SH-SY5Y (cell line): ENCODE measurements around the gene OSBPL8.

ENCODE experiments used
- GATA2 ChIP-seq: IDR thresholded peaks from 2 replicates; pipeline ENCODE4 v1.6.1; 2011; ENCODE audit warnings: mild to moderate bottlenecking, low read depth, low read length
- GATA3 ChIP-seq: IDR thresholded peaks from 2 replicates; pipeline ENCODE4 v1.6.1; 2011; ENCODE audit warnings: low read depth, mild to moderate bottlenecking, low read length, moderate library complexity

Gene OSBPL8

DNA sequence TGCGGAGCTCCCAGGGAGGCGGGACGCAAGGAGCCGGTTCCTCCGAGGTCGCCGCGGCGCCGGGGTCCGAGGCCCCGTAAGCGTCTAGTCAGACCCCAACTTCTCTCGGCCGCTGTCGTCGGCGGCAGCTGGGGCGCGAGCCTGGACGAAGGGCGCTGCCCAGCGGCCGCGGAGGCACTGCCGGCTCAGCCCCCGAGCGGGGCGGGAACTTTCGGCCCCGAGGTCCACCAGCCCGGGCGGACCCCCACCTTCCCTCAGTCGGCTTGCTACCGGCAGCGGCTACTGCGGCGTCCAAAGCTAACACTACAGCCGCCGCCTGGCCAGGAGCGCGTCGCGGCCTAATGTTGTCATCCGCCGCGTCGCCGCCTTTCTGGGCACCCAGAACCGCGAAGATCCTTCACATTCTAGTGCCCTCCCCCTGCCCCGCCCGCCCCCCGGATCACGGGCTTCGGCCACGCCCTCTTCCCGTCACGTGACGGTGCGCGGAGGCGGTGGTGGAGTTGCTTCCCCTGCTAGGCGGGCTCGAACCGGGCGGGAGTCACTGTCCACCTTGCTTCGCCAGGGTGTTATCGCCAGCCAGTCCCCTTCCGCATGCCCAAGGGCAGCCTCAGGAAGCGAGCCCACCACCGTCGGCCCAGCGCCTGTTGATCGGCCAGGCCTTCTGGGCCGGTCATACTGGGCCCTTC, at the start of gene OSBPL8:
TSS of gene OSBPL8 (minus strand) at position 372 of the 686 bp plus-strand sequence. CDS start 72,220 bp downstream, outside the sequence.
- TF ChIP-seq GATA2 (no peak), GATA3 (no peak)

- TF ChIP-seq GATA3 (no peak), GATA2 (no peak)
These were observed 48.5 kb upstream of the OSBPL8 start for GRCh38 chr12:76608070-76608469.

DNA sequence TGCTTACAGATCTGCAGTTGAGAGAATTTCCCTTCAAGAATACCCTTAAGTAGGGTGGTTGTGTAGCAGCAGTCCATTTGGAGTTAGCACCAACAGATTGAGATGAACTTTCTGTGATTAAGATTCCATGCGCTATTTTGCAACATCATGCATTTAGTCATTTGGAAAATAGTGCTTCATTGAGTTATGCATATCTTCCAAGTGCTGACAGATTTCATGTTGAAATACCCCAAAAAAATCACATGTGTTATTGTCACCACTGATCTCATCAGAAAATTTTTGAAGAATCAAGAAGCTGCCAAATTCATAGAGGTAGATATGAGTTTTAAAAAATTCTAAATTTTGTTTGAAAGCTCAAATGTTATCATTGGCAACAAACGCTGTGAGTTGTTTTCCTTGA, 35.5 kb upstream of the OSBPL8 start:
- TF ChIP-seq GATA2 (no peak), GATA3 (no peak)

GRCh38 chr12:76591476-76591875, 31.9 kb upstream of the OSBPL8 start:
- TF ChIP-seq GATA2 (no peak), GATA3 (no peak)

DNA sequence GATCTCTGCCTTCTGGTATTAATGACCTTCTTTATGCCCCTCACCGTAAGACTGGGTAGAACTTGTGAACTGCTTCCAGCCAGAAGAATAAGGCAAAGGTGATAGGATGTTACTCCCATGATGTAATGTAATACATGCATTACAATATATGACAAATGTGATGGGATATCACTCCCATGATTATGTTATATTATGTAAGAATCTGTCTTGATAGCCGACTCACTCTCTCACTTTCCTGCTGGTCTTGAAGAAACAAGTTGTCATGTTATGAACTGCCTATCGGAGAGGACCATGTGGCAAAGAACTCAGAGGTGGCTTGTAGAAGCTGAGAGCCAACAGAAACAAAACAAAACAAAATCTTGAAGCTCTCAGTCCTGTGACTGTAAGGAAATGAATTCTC, 30.6 kb upstream of the OSBPL8 start:
- TF ChIP-seq GATA2 (no peak), GATA3 (no peak)

- no peak for TF ChIP-seq GATA3
- no peak for TF ChIP-seq GATA2
These were observed 29.5 kb upstream of the OSBPL8 start for GRCh38 chr12:76588881-76589565.

- TF ChIP-seq GATA3 (no peak), GATA2 (no peak)
These were observed 28.0 kb upstream of the OSBPL8 start for GRCh38 chr12:76587428-76588178.

DNA sequence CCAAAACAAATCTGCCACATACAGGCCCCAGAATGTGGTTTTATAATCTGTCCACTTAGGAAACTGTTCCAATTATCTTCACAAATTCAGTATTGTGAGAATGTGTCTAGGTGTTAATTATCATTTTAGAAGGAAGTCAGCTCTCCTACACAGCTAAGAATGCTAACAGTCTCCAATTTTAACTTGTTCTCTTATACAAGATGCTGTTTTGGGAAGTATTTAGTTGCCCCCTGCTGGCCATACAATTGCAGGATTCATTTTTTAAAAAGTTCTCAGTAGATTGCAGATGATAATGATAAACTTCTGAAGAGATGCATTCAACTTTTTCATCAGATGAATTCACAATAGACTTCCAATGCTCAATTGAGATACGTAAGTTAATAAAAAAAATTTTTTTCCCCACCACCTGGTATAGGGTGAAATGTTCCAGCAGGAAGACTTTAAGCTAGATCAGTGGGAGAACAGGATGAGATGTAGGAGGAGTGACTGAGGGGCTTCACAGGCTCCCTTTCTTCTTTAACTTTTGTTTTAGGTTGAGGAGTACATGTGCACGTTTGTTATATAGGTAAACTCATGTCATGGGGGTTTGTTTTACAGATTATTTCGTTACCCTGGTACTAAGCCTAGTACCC, 27.3 kb upstream of the OSBPL8 start:
- TF ChIP-seq GATA3 (peak; percentile 42; the same call in 1 of the 2 replicates), GATA2 (no peak; the same call in 1 of the 2 replicates)

- TF ChIP-seq GATA3 (no peak), GATA2 (no peak)
These were observed 23.7 kb upstream of the OSBPL8 start for GRCh38 chr12:76583301-76583700.

- no peak for TF ChIP-seq GATA2
- TF ChIP-seq GATA3, result no peak
These were observed 14.3 kb upstream of the OSBPL8 start for GRCh38 chr12:76573840-76574373.

DNA sequence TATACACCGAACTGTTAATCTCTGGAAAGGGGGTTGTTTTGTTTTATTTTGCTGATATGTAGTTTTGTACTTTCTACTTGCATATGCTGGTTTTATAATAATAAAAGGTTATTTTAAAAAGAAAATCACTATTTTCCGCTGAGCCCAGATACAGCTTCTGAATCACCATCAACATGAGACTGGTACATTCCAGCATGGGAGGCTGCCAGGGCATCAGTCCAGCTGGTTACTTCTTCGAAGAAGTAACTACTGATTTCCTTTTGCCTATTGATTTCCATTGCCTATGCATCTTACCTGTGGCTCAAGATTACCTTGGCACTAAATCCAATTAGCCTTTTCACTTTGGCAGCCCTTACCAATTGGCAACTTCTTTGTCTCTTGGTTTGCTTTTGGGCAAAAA, 11.7 kb upstream of the OSBPL8 start:
- TF ChIP-seq GATA2 (no peak), GATA3 (no peak)

DNA sequence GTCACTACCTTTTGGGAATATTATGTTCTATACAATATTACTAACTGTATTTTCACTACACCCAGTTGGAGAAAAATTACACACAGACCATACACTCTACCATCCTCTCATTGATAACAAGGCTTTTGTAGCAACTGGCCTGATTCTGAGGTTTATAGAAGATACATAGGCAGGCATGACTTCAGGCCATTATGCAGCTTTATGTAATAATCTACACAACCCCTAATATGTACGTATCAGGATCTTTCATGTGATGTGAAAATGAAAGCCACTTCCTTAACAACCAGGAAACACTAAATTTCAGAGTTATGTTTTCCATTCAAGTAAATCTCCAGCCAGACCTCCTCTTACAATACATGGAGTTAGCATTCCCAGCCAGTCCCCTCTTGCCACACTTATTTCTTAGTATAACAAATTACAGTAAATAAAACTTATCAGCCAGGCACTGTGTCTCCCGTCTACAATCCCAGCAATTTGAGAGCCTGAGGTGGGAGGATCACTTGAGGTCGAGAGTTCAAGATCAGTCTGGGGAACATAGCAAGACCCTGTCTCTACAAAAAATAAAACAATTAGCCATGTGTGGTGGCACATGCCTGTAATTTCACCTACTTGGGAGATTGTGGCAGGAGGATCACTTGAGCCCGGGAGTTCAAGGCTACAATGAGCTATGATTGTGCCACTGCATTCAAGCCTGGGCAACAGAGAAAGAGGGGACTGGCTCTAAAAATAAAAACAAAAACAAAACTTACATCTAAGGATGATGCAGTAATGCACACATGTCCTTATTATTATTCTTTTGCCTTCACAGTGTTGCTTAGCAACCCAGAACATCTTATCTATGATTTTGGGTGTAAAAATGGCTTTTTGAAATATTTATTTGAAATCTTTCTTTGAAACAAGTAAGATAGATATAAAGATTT, 10.4 kb upstream of the OSBPL8 start:
- TF ChIP-seq GATA2, result no peak
